Mucosa of rectum (tissue), 2 donors: ENCODE measurements around the gene AJAP1.

Experiments used
- H3K27ac ChIP-seq, 2 donors: one replicate each; pipeline ENCODE4 v1.7.0; 2013; ENCODE audit warnings: inconsistent platforms in 2 of 2, low read depth in 2 of 2, low read length in 2 of 2
- H3K27me3 ChIP-seq, 2 donors: one replicate each; pipeline ENCODE4 v1.7.0; 2013; ENCODE audit warnings: low read length in 2 of 2; ENCODE audit not compliant: control insufficient read depth in 2 of 2, insufficient read depth in 2 of 2
- H3K36me3 ChIP-seq, 2 donors: one replicate each; pipeline ENCODE4 v1.7.0; 2013; ENCODE audit warnings: low read length in 2 of 2; ENCODE audit not compliant: control insufficient read depth in 2 of 2, insufficient read depth in 2 of 2
- H3K4me1 ChIP-seq, 2 donors: one replicate each; pipeline ENCODE4 v1.7.0; 2013; ENCODE audit warnings: low read length in 2 of 2, mild to moderate bottlenecking in 1 of 2; ENCODE audit not compliant: control insufficient read depth in 2 of 2, insufficient read depth in 2 of 2
- H3K4me3 ChIP-seq, 2 donors: one replicate each; pipeline ENCODE4 v1.7.0; 2013; ENCODE audit warnings: low read length in 2 of 2
- H3K9ac ChIP-seq, 2 donors: one replicate each; pipeline ENCODE4 v1.7.0; 2013; ENCODE audit warnings: low read length in 2 of 2, low read depth in 1 of 2, mild to moderate bottlenecking in 1 of 2
- H3K9me3 ChIP-seq, 2 donors: one replicate each; pipeline ENCODE4 v1.7.0; 2013; ENCODE audit warnings: low read length in 2 of 2; ENCODE audit not compliant: control insufficient read depth in 2 of 2
- donor health status: healthy.
- donor health status: Normal muscosa, but diverticular disease.

The AJAP1 gene

GRCh38 chr1:4837031-4837600 is 182.7 kb downstream of the AJAP1 start:
- H3K36me3 ChIP-seq = no peaks in the 10 kb centered on the region
- no peaks in the 10 kb centered on the region for H3K9me3 ChIP-seq
- H3K4me3 ChIP-seq = no peak overlapping the region
- H3K27me3 ChIP-seq = no peaks in the 10 kb centered on the region
- H3K4me1 ChIP-seq = no peaks in the 10 kb centered on the region
- H3K27ac ChIP-seq = no peak overlapping the region
- H3K9ac ChIP-seq = no peak overlapping the region

- Histone ChIP-seq H3K9ac (no peak overlapping the region), H3K4me3 (no peak overlapping the region), H3K9me3 (no peaks in the 10 kb centered on the region), H3K27me3 (no peaks in the 10 kb centered on the region), H3K36me3 (no peaks in the 10 kb centered on the region), H3K27ac (no peak overlapping the region), H3K4me1 (no peaks in the 10 kb centered on the region)
These were observed 183.3 kb downstream of the AJAP1 start for GRCh38 chr1:4837752-4838151.

- Histone ChIP-seq H3K4me1 (no peaks in the 10 kb centered on the region), H3K9ac (no peak overlapping the region), H3K36me3 (no peaks in the 10 kb centered on the region), H3K4me3 (no peak overlapping the region), H3K27ac (no peak overlapping the region), H3K27me3 (no peaks in the 10 kb centered on the region), H3K9me3 (no peaks in the 10 kb centered on the region)
These were observed 183.8 kb downstream of the AJAP1 start for GRCh38 chr1:4838231-4838630.
